Ecto neural progenitor cell (in vitro differentiated cells): ENCODE results near the gene MYL3.
"Not testable (repeated sequence)": the region's sequence is repeated elsewhere in the genome, so short reads cannot be mapped to it uniquely, and the experiment has no call there.

ENCODE experiments used
- DNase-seq: peaks from one replicate; pipeline ENCODE4 v3.0.0-alpha.2; 2018; ENCODE audit warnings: low spot score

Gene MYL3

DNA sequence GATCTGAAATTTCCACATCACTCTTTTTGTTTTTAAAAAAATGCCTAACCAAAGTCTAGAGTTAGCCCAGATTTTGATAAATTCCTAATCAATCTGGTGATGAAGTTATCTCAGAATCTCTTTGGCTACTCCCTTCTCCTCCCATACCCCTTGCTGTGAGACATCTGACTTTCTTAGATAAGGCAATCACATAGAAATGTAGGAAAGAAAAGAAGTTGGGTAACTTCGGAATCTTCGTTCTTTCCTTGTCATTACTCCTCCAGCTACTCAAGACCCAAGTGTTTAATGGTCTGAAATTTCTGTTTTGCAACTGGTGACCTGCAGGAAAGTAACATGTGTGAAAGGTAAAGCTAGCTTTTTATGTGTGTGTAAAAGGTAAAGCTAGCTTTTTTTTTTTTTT lies 37.8 kb downstream of the MYL3 start:
- no peak for DNase-seq

DNA sequence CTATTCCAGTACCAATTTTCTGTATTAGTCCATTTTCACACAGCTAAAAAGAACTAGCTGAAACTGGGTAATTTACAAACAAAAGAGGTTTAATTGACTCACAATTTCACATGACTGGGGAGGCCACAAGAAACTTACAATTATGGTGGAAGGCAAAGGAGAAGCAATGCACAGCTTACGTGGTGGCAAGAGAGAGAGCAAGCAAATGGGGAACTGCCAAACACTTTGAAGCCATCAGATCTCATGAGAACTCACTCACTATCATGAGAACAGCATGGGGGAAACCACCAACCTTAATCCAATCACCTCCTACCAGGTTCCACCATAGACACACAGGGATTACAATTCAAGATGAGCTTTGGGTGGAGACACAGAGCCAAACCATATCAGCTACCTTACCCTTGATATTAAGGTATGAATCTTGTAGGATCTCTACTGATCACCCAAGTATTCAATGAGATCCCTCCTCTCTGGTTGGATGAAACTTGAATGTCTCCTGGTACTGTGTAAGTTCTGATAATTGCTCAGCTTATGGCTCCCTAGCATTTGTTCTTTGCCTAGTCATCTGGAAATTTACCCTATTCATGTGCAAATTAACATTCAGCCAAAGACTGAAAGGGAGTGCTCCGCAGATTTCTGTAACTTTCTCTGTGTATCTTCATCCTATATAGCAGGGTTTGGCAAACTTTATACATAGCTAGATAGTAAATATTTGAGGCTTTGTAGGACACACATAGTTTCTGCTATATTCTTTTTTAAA lies 38.9 kb downstream of the MYL3 start:
- no peak for DNase-seq

DNA sequence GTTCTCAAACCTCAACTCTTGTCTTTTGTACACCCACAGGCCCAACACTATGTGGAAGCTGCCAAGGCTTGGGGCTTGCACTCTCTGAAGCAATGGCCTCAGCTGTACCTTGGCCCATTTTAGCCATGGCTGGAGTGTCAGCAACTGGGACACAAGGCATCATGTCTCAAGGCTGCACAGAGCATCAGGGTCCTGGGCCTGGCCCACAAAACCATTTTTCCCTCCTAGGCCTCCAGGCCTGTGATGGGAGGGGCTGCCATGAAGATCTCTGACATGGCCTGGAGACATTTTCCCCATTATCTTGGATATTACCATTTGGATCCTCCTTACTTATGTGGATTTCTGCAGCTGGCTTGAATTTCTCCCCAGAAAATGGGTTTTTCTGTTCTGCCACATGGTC lies 39.9 kb downstream of the MYL3 start:
- DNase-seq: not testable (repeated sequence)

DNA sequence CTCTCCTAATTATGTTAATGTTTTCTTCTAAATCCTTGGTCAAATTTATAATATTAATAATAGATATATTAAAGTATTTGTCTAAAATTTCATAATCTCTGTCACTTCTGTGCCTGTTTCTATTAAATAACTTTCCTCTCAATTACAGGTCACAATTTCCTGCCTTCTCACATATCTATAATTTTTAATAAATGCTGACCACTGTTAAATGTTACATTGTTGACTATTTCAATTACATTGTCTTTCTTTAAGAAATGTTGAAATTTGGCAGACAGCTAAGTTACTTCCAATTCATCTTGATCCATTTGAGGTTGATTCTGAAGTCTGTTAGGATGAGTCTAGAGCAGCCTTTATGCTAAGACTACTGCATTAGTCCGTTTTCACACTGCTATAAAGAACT lies 41.7 kb downstream of the MYL3 start:
- no peak for DNase-seq

DNA sequence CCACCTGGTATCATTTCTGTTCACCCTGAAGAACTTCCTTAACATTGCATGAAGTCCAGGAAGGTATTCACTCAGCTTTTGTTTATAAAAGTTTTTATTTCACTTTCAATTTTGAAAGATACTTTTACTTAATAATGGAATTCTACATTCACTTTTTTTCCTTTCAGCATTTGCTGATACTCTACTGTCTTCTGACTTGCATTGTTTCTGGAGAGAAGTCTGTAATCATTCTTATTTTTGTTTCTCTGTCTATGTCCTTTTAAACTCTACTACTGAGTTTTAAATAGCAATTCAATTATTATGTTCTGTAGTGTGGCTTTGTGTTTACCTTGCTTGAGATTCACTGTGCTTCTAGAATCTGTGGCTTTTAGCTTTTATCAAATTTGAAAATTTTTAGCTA lies 42.4 kb downstream of the MYL3 start:
- DNase-seq: no peak

DNA sequence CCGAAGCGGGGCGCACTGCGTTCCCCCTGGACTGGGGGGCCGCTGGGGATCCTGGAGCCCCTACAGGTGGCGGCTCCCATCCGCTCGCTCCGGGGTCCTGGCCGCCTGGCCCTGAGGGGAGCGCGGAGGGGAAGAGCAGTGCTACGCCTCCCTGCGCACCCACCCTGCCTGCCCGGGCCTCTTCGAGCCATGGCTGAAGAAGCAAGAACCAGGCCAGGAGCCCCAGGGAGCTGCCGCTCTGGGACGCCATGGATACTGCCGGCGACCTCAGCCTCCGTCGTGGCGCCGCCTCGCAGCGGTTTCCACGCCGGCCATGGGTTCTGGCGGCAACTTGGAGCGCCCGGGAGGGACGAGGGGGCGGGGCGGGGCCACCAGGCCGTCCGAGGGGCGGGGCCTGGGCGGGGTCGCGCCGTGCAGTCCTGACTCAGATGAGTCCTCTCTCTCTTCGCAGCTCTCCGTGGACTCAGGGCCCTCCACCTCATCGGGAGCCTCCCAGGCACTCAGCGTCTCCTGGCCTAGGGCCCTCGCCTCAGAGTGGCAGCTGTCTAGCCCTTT lies 50.9 kb downstream of the MYL3 start:
- DNase-seq: peak; percentile 88

DNA sequence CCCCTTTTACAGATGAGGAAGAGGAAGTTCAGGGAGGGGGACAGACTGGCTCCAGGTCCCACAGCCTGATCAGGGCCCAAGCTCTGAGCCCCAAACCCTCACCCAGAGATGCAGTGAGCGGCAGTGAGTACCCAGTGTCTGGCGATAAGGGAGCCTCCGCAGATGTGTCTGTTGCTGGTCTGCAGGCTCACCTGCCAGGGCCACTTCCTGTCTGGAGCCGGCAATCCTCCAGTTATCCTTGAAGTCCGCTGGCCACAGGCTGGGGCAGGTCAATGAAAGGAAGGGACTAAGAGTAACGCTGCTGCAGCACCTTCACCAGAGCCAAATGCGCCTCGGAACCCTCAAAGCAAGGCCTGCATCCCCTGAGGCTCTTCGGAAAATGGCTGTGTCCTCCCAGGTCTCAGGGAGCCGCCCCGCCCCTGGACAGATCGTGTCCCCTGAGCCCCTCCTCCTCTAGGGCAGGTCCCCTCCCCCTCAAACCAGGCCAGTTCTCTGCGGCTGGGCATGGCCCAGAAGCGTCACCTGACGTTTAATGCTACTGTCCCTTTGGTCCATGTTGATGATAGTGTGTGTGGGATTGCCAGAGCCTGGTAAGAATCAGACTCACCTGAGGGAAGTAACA lies 51.5 kb downstream of the MYL3 start:
- DNase-seq: peak; percentile 71

DNA sequence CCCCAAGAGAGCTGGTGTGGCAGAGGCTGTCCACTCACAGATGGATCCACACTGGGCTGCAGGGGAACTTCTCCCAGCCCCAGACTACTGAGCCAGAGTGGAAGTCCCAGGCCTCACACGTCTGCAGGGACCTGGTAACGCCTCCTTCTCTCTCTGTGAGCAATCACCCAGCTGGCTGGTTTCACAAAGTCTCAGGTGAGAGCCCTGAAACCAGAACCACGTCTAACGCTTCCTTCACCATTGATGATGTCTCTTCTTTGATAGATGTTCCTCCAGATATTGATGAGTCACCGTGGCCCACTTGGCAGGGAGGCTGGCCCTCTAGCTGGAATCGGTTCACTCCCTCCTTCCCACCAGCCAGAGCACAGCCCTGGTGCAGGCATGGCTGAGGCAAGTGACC lies 54.5 kb downstream of the MYL3 start:
- not testable (repeated sequence) for DNase-seq
